Esophagus muscularis mucosa (tissue), 3 donors: ENCODE measurements around the gene MCAM.
A peak's percentile ranks its signal among the peaks of the same experiment; 100 is the strongest.

Experiments
- POLR2AphosphoS5 ChIP-seq, 2 donors: sonication (generic); formaldehyde crosslinking; IDR thresholded peaks; one replicate each; pipeline ENCODE4 v1.6.1; 2017; ENCODE audit warnings: antibody characterized with exemption in 2 of 2
- TF ChIP-seq, protein P1 (sequence below), 3 experiments: fragments of 200-600 bp in 2 of 3; fragments of 450-650 bp in 1 of 3; sonication (generic) in 2 of 3; IDR thresholded peaks; one replicate each; pipeline ENCODE4 v1.5.1; 2017 to 2019; ENCODE audit warnings: antibody characterized with exemption in 3 of 3, mild to moderate bottlenecking in 2 of 3, moderate library complexity in 1 of 3

GRCh38 chr11:119340335-119341221, 23.6 kb upstream of the MCAM start, which contains the start of gene C1QTNF5:
- TF ChIP-seq, protein P1, sequence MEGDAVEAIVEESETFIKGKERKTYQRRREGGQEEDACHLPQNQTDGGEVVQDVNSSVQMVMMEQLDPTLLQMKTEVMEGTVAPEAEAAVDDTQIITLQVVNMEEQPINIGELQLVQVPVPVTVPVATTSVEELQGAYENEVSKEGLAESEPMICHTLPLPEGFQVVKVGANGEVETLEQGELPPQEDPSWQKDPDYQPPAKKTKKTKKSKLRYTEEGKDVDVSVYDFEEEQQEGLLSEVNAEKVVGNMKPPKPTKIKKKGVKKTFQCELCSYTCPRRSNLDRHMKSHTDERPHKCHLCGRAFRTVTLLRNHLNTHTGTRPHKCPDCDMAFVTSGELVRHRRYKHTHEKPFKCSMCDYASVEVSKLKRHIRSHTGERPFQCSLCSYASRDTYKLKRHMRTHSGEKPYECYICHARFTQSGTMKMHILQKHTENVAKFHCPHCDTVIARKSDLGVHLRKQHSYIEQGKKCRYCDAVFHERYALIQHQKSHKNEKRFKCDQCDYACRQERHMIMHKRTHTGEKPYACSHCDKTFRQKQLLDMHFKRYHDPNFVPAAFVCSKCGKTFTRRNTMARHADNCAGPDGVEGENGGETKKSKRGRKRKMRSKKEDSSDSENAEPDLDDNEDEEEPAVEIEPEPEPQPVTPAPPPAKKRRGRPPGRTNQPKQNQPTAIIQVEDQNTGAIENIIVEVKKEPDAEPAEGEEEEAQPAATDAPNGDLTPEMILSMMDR (IDR thresholded peaks at IDR 0.05): no peak
- TF ChIP-seq POLR2AphosphoS5 (IDR thresholded peaks at IDR 0.05): peak; percentile 73 to 75
